Kidney (tissue), 14 donors: ENCODE data around the gene RBP5. TPM values are rescaled to one million over a fixed set of nuclear protein-coding genes. Genes with fewer than 3 reads are reported as not detected.

Experiments used
- DNase-seq, 5 donors: peaks; one replicate each; pipeline ENCODE4 v3.0.0-alpha.2; 2013 to 2020
- FAIRE-seq: peaks from 2 replicates; lab custom pipeline; 2012; peaks lifted over from hg19 to GRCh38; lab: Jason Lieb, UNC
- H3K27ac ChIP-seq, 2 donors: one replicate each; pipeline ENCODE4 v1.7.0; 2013; ENCODE audit warnings: low read depth in 2 of 2, low read length in 2 of 2, inconsistent platforms in 1 of 2
- H3K27me3 ChIP-seq: one replicate; pipeline ENCODE4 v1.7.1; 2013; ENCODE audit warnings: low read length, inconsistent platforms; ENCODE audit not compliant: control insufficient read depth, insufficient read depth
- H3K36me3 ChIP-seq, 3 donors: one replicate each; pipeline versions ENCODE4 v1.7.0 to v1.7.1; 2013; ENCODE audit warnings: low read length in 3 of 3, control low read depth in 1 of 3, inconsistent platforms in 1 of 3; ENCODE audit not compliant: insufficient read depth in 3 of 3, control insufficient read depth in 2 of 3
- H3K4me1 ChIP-seq, 3 donors: one replicate each; pipeline versions ENCODE4 v1.7.0 to v1.7.1; 2013; ENCODE audit warnings: low read length in 3 of 3, inconsistent platforms in 1 of 3, low read depth in 1 of 3; ENCODE audit not compliant: control insufficient read depth in 2 of 3, insufficient read depth in 2 of 3
- H3K4me3 ChIP-seq, 3 donors: one replicate each; pipeline versions ENCODE4 v1.7.0 to v1.8.1; 2013; ENCODE audit warnings: low read length in 3 of 3, control low read depth in 1 of 3, inconsistent platforms in 1 of 3
- H3K9ac ChIP-seq, 3 donors: one replicate each; pipeline versions ENCODE4 v1.7.0 to v1.7.1; 2013; ENCODE audit warnings: low read length in 3 of 3, control low read depth in 1 of 3, inconsistent platforms in 1 of 3
- H3K9me3 ChIP-seq, 3 donors: one replicate each; pipeline versions ENCODE4 v1.7.0 to v1.7.1; 2013; ENCODE audit warnings: low read length in 3 of 3, control low read depth in 1 of 3, inconsistent platforms in 1 of 3; ENCODE audit not compliant: control insufficient read depth in 2 of 3, insufficient read depth in 1 of 3
- CTCF ChIP-seq: IDR thresholded peaks from 3 replicates; pipeline ENCODE4 v1.5.1; 2012; ENCODE audit warnings: mild to moderate bottlenecking, moderate library complexity, borderline replicate concordance; ENCODE audit not compliant: insufficient read depth; ENCODE audit errors: extremely low read depth
- intact Hi-C: fragments of 100-400 bp; cut with DNase I; formaldehyde crosslinking; loops from one replicate; pipeline ENCODE4 v1.11.1; 2022
- polyA plus RNA-seq: library from polyadenylated mRNA; stranded (reverse); fragments of 350-450 nt; fragmentation: Illumina TruSeq; extraction: RNeasy Lipid Tissue Mini Kit (QIAGEN cat#74804); gene quantifications from one replicate; pipeline ENCODE4 v1.2.3, GENCODE V29; 2014; ENCODE audit warnings: low read depth, low replicate concordance; ENCODE audit not compliant: insufficient read depth
- total RNA-seq: library from RNA; stranded (reverse); fragmentation: NEBNext Ultra II Directional; extraction: Animal tissue kit (Norgen Biotek cat#: 25700); gene quantifications from one replicate; pipeline ENCODE4 v1.2.1, GENCODE V29; 2021
- donor health status: control.
- donor health status: control.
- donor health status: control.
- donor health status: control.
- donor health status: control.
- donor health status: DM: yes; HTN: yes; CAD: no.
- donor health status: Normal renal cell carcinoma (clear cell type).

RBP5 gene
- total and polyA plus RNA-seq, 2 donors from 2014 or later: 74.6 to 609 TPM

DNA sequence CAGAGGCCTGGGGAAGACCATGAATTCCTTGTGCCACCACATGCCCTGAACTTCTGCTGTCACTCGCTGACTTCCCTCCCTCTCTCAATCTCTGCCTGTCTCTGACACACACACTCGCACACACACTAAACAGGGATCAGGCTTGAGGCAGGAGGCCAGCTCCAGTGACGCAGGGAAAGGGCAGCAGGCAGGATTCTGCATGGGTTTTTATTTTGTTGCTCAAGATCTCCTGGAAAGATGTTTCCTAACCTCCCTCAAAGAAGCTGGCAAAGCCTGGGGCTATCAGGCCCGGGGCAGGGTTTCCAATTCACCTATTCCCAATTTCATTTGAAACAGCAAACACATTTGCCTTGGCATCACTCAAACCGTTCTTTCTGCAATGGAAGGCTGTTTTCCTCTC lies 33.1 kb upstream of the RBP5 start:
- Histone ChIP-seq H3K27me3 (no peaks in the 10 kb centered on the region), H3K4me3 (no peak overlapping the region), H3K36me3 (peaks cover 0 to 3% (median 0%) of the 10 kb centered on the region in 3 donors), H3K9ac (no peak overlapping the region), H3K27ac (no peak overlapping the region), H3K4me1 (peaks cover 0 to 7% (median 3%) of the 10 kb centered on the region in 3 donors), H3K9me3 (no peaks in the 10 kb centered on the region)
- DNase-seq (no peak), FAIRE-seq (no peak)
- no peak for TF ChIP-seq CTCF
- intact Hi-C loops: no loop called here

- Histone ChIP-seq H3K27me3 (no peaks in the 10 kb centered on the region), H3K4me1 (peaks cover 0 to 7% (median 3%) of the 10 kb centered on the region in 3 donors), H3K36me3 (peaks cover 0 to 4% (median 0%) of the 10 kb centered on the region in 3 donors), H3K9ac (no peak overlapping the region), H3K4me3 (no peak overlapping the region), H3K27ac (no peak overlapping the region), H3K9me3 (no peaks in the 10 kb centered on the region)
- no peak for TF ChIP-seq CTCF
- intact Hi-C loops: no loop called here
- FAIRE-seq (no peak), DNase-seq (no peak)
These were observed 32.6 kb upstream of the RBP5 start for GRCh38 chr12:7161327-7161726.

DNA sequence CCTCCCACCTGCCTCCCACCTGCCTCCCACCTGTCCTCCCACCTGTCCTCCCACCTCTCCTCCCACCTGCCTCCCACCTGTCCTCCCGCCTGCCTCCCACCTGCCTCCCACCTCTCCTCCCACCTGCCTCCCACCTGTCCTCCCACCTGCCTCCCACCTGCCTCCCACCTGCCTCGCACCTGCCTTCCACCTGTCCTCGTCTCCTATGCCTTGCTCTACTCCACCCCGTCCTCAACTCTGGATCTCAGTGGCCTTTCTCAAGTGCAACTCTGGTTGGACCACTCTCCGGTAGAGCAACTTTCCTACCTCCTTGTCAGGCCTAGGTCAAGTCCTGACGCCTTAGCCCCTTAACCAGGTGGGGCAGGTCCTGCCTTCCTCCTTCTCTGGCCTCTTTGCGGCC lies 31.5 kb upstream of the RBP5 start:
- intact Hi-C loops: no loop called here
- no peak overlapping the region for H3K27ac ChIP-seq
- no peaks in the 10 kb centered on the region for H3K9me3 ChIP-seq
- H3K27me3 ChIP-seq: no peaks in the 10 kb centered on the region
- TF ChIP-seq CTCF: no peak
- DNase-seq (no peak), FAIRE-seq (no peak)
- peaks cover 0 to 5% (median 0%) of the 10 kb centered on the region in 3 donors for H3K36me3 ChIP-seq
- H3K4me3 ChIP-seq: no peak overlapping the region
- H3K9ac ChIP-seq: no peak overlapping the region
- H3K4me1 ChIP-seq: peaks cover 0 to 7% (median 3%) of the 10 kb centered on the region in 3 donors
